ENCODE measurements around the gene MRLN.
A peak's percentile ranks its signal among the peaks of the same experiment; 100 is the strongest.
"Not testable (repeated sequence)": the region's sequence is repeated elsewhere in the genome, so short reads cannot be mapped to it uniquely, and the experiment has no call there.

Gene MRLN

DNA sequence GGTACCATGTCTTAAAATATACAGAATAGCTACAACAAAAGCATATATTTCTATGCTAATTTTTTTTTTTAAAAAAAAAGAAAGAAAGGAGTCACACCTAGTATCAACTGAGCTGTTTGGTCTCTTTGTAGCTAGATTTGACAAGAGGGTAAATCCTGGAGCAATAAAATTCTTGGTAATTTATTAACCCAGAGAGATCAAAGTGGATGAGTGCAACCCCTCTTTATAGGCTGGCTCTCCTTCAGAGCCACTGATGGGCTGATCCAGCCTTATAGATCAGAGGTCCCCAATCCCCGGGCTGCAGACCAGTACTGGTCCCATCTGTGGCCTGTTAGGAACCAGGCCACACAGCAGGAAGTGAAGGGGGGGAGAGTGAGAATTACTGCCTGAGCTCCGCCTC lies 19.8 kb upstream of the MRLN start:
- Mint-ChIP-seq H3K9me3 (no peaks in the 10 kb centered on the region), H3K4me3 (no peak overlapping the region), H3K27me3 (peaks cover 19% of the 10 kb centered on the region), H3K36me3 (ENCODE audit: insufficient read depth) (no peaks in the 10 kb centered on the region), H3K27ac (ENCODE audit: low read depth) (no peak overlapping the region), H3K4me1 (no peaks in the 10 kb centered on the region)
- no peak for DNase-seq (ENCODE audit: low spot score in 2 of 2)
- no peak for ATAC-seq (replicated peaks; ENCODE audit: extremely low read depth, poor library complexity, severe bottlenecking)

DNA sequence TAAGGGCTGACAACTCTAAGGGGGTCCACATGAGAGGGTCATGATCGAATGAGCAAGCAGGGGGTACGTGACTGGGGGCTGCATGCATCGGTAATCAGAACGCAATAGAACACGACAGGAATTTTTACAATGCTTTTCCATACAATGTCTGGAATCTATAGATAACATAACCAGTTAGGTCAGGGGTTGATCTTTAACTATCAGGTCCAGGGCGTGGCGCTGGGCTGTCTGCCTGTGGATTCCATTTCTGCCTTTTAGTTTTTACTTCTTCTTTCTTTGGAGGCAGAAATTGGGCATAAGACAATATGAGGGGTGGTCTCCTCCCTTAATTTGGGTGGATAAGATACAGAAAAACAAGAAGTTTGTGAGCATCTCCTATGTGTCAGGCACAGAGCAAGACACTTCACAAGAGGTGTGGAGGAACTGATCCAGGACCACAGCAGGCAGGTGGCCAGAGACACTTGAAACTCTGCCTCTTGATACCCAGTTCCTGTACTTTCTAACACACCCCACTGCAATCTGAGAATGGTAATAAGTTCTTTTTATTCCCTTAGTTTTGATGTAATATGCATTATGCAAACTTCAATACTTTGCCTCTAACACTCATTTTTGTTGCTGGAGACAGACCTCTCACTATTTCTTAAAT lies 18.0 kb upstream of the MRLN start:
- H3K4me1 Mint-ChIP-seq, result no peaks in the 10 kb centered on the region

DNA sequence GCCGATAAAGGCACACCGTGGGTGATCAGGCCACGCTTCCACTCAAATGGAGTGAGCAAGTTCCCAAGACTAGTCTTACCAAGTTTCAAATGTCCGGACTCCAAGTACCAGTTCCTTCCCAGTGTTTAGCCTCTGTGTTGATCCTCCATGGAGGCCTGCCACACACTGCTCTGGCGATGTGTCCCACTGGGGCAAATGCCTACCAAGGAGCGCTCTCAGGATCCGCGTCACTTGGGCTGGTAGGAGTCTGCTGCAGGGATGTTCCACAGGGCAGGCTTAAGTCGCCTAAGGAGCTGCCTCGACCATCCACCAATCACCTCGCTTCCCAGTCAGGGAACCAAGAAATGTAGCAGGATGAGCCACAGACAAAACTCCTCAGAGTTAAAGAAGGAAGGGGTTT lies 17.4 kb upstream of the MRLN start:
- Mint-ChIP-seq H3K36me3 (ENCODE audit: insufficient read depth) (no peaks in the 10 kb centered on the region), H3K4me3 (no peak overlapping the region), H3K27me3 (peaks cover 19% of the 10 kb centered on the region), H3K9me3 (no peaks in the 10 kb centered on the region), H3K27ac (ENCODE audit: low read depth) (peak overlapping the region; percentile 36), H3K4me1 (no peaks in the 10 kb centered on the region)
- ATAC-seq (replicated peaks; ENCODE audit: extremely low read depth, poor library complexity, severe bottlenecking) (no peak), DNase-seq (ENCODE audit: low spot score in 2 of 2) (no peak)

More for the DNA sequence above, 18.0 kb upstream of the MRLN start:
- no peak overlapping the region for H3K4me3 Mint-ChIP-seq
- no peak for DNase-seq (ENCODE audit: low spot score in 2 of 2)
- ATAC-seq (replicated peaks; ENCODE audit: extremely low read depth, poor library complexity, severe bottlenecking), result no peak
- no peaks in the 10 kb centered on the region for H3K36me3 Mint-ChIP-seq (ENCODE audit: insufficient read depth)
- H3K27ac Mint-ChIP-seq (ENCODE audit: low read depth), result peak overlapping the region; percentile 36
- H3K9me3 Mint-ChIP-seq, result no peaks in the 10 kb centered on the region
- H3K27me3 Mint-ChIP-seq, result peaks cover 19% of the 10 kb centered on the region

DNA sequence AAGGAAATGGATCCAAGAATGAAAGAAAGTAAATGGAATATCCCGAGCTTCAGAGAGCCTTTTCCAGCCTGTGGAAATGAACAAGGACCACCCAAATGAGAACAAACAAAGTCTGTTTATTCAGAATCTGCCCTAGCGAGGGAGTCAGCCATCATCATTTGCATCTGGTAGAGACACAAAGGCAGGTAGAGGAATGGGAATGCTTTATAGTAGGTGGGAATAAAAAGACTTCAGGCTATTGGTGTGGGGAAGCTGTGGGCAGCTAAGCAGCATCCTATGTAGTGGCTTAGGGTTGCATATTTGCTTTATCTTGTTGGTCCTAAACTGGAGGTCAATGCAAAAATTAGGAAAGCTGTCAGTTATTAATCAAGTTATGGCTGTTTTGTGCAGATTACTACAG lies 9.2 kb upstream of the MRLN start:
- Mint-ChIP-seq H3K4me1 (no peaks in the 10 kb centered on the region), H3K4me3 (no peak overlapping the region), H3K36me3 (ENCODE audit: insufficient read depth) (no peaks in the 10 kb centered on the region), H3K9me3 (no peaks in the 10 kb centered on the region), H3K27ac (ENCODE audit: low read depth) (no peak overlapping the region), H3K27me3 (peaks cover 43% of the 10 kb centered on the region)
- DNase-seq (ENCODE audit: low spot score in 2 of 2) (no peak), ATAC-seq (replicated peaks; ENCODE audit: extremely low read depth, poor library complexity, severe bottlenecking) (no peak)

DNA sequence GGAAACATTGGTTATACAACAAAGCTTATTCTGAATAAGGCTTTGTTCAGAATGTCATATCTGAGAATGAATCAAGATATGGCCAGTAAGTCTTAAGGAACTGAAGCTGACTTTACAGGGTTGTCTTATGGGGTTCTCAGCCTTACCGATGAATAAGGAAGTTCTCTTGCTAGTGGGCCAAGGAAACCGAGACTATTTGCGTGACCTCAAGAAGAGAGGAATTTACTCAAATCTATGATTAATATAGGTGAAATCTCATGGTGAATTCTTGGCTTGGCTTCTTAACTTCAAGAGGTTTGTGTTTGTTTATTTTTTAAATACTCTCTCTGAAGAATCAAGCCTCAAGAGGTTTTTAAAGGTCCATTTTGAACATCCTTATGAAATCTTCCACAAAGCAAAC lies 4.7 kb upstream of the MRLN start:
- DNase-seq (ENCODE audit: low spot score in 2 of 2) (no peak), ATAC-seq (replicated peaks; ENCODE audit: extremely low read depth, poor library complexity, severe bottlenecking) (no peak)
- Mint-ChIP-seq H3K9me3 (no peaks in the 10 kb centered on the region), H3K4me3 (no peak overlapping the region), H3K36me3 (ENCODE audit: insufficient read depth) (no peaks in the 10 kb centered on the region), H3K4me1 (no peaks in the 10 kb centered on the region), H3K27me3 (peaks cover 26% of the 10 kb centered on the region), H3K27ac (ENCODE audit: low read depth) (no peak overlapping the region)

DNA sequence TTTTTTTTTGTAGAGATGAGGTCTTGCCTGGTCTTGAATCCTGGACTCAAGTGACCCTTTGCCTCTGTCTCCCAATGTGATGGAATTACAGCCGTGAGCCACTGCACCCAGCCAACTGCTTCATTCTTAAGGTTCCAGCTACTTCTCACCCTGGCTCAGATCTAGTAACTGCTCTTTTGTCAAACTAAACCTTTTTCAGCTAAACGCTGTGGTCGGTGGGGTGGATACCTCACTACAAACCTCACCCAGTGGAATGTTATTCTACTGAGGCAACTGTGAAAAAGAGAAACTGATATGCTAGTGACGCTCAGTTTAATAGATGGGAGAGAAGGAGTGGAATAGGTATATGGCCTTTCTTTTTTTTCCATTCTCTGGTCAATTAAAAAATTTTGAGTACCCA lies 1.7 kb upstream of the MRLN start:
- DNase-seq (ENCODE audit: low spot score in 2 of 2) (no peak), ATAC-seq (replicated peaks; ENCODE audit: extremely low read depth, poor library complexity, severe bottlenecking) (no peak)
- H3K36me3 Mint-ChIP-seq (ENCODE audit: insufficient read depth), result no peaks in the 10 kb centered on the region
- no peaks in the 10 kb centered on the region for H3K9me3 Mint-ChIP-seq
- no peak overlapping the region for H3K4me3 Mint-ChIP-seq
- no peak overlapping the region for H3K27ac Mint-ChIP-seq (ENCODE audit: low read depth)
- H3K27me3 Mint-ChIP-seq, result peaks cover 34% of the 10 kb centered on the region
- H3K4me1 Mint-ChIP-seq, result no peaks in the 10 kb centered on the region

DNA sequence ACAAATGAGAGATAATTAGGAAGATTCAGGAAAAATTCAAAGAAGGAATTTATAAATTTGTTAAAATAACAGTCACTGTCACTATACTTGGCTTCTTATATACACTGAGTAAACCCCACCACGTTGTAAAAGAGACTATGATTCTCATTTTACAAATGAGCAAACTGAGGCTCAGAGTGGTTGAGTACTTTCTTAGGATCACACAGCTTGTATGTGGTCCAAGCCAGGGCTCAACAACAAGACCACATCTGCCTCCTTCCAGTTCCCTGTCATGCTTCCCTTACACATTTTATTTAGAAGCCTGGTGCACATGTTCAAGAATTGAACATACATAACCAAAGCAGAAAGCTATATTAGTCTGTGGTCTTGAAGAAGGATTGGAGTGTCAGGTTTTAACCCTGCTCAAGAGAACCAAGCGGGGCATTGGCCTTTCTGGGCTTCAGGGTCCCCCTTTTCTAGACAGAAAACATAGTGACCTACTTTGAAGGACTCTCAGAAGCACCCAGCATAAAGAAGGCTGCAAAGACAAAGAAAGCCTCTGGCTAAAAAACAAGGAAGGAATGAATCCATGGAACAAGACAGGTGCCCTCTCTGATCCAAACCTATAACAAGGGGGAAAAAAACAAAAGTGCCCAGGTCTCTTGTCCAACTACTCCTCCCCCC lies 846 bp downstream of the MRLN start:
- H3K4me3 Mint-ChIP-seq, result no peak overlapping the region
- H3K4me1 Mint-ChIP-seq, result no peaks in the 10 kb centered on the region
- no peak for ATAC-seq (replicated peaks; ENCODE audit: extremely low read depth, poor library complexity, severe bottlenecking)

DNA sequence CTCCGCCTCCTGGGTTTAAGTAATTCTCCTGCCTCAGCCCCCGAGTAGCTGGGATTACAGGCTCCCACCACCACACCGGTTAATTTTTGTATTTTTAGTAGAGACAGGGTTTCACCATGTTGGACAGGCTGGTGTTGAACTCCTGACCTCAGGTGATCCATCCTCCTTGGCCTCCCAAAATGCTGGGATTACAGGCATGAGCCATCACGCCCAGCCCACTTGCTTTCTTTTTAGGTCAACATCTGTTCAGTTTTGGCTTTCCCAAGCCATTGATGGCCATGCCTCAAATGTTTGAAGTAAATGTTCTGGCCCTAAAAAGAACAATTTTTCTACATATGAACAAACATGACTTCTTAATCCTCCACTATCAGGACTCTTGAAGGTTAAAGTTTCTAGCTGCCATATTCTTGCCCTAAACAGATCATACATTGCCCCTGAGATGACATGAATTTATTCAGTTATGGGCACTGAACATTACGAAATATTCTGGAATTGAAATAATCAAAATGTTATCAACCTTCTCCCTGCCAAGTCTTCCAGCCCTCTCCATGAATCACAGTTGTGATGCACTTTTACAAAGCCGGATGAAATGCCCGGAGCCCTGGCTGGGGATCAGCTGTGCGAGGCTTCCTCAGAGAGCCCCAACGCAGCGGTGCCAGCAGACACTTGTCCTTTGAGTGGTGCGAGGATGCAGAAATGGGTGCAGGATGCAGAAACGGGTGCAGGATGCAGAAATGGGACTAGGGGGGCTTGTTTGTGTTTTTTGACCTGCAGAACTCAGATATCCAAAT lies 2.9 kb downstream of the MRLN start:
- no peak overlapping the region for H3K27ac Mint-ChIP-seq (ENCODE audit: low read depth)
- H3K27me3 Mint-ChIP-seq, result peaks cover 62% of the 10 kb centered on the region
- no peaks in the 10 kb centered on the region for H3K9me3 Mint-ChIP-seq
- ATAC-seq (replicated peaks; ENCODE audit: extremely low read depth, poor library complexity, severe bottlenecking) (no peak), DNase-seq (ENCODE audit: low spot score in 2 of 2) (no peak)
- no peaks in the 10 kb centered on the region for H3K4me1 Mint-ChIP-seq
- no peak overlapping the region for H3K4me3 Mint-ChIP-seq
- H3K36me3 Mint-ChIP-seq (ENCODE audit: insufficient read depth), result no peaks in the 10 kb centered on the region

More for the DNA sequence above, 846 bp downstream of the MRLN start:
- DNase-seq (ENCODE audit: low spot score in 2 of 2), result no peak
- Mint-ChIP-seq H3K36me3 (ENCODE audit: insufficient read depth) (no peaks in the 10 kb centered on the region), H3K27me3 (peaks cover 56% of the 10 kb centered on the region), H3K9me3 (no peaks in the 10 kb centered on the region), H3K27ac (ENCODE audit: low read depth) (no peak overlapping the region)

DNA sequence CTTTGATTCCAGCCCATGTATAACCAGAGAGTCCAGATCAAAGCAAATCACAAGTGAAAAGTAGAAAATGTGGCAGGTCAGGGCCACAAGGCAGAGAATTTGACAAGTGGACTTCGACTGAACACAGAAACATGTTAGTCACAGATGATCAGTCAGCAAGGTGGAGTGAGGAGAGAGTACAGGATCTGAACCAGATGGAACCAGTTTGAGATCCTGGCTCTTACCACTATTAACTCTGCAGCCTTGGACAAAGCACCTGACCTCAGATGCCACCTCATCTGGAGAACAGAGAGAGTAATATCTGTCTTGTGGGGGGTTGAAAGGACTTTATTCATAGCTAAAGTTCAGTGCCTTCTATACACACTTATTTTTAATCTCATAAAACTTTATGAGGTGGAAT lies 4.4 kb downstream of the MRLN start:
- Mint-ChIP-seq H3K27me3 (peaks cover 62% of the 10 kb centered on the region), H3K9me3 (no peaks in the 10 kb centered on the region), H3K27ac (ENCODE audit: low read depth) (no peak overlapping the region), H3K4me3 (no peak overlapping the region), H3K36me3 (ENCODE audit: insufficient read depth) (no peaks in the 10 kb centered on the region), H3K4me1 (no peaks in the 10 kb centered on the region)
- DNase-seq (ENCODE audit: low spot score in 2 of 2) (no peak), ATAC-seq (replicated peaks; ENCODE audit: extremely low read depth, poor library complexity, severe bottlenecking) (no peak)

DNA sequence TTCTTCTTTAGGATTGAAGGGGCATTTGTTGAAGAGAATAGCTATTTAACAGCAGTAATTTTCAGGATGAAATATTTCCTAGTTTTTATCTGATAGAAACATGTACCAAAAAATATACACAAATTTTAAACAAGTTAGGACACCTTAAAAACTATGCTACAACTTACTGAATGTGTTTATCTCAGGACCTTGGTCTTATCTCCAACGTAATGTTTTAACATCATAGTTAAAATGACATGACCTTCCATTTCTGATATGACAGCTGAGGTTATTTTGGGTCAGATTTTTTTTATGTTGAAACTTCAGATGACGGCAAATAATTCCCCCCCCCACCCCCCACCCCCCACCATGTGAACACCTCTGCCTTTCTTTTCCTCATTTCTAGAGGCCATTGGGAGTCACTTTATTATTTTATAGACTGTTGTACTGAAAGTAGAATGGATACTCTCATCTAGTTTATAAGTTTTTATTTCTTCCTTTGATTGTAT lies 8.0 kb downstream of the MRLN start:
- Mint-ChIP-seq H3K27ac (ENCODE audit: low read depth) (no peak overlapping the region), H3K27me3 (peaks cover 48% of the 10 kb centered on the region), H3K36me3 (ENCODE audit: insufficient read depth) (peaks cover 1% of the 10 kb centered on the region), H3K4me1 (no peaks in the 10 kb centered on the region), H3K4me3 (no peak overlapping the region), H3K9me3 (no peaks in the 10 kb centered on the region)
- no peak for DNase-seq (ENCODE audit: low spot score in 2 of 2)
- no peak for ATAC-seq (replicated peaks; ENCODE audit: extremely low read depth, poor library complexity, severe bottlenecking)

DNA sequence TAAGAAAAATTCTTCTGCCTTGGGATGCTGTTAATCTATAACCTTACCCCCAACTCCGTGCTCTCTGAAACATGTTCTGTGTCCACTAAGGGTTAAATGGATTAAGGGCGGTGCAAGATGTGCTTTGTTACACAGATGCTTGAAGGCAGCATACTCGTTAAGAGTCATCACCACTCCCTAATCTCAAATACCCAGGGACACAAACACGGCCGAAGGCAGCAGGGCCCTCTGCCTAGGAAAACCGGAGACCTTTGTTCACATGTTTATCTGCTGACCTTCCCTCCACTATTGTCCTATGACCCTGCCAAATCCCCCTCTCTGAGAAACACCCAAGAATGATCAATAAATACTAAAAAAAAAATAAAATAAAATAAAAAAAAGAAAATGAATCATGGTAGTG lies 8.5 kb downstream of the MRLN start:
- not testable (repeated sequence) for H3K4me1 Mint-ChIP-seq; H3K27ac Mint-ChIP-seq (ENCODE audit: low read depth); ATAC-seq (replicated peaks; ENCODE audit: extremely low read depth, poor library complexity, severe bottlenecking); H3K9me3 Mint-ChIP-seq; DNase-seq (ENCODE audit: low spot score in 2 of 2); H3K36me3 Mint-ChIP-seq (ENCODE audit: insufficient read depth); H3K4me3 Mint-ChIP-seq
- H3K27me3 Mint-ChIP-seq, result peaks cover 43% of the 10 kb centered on the region

DNA sequence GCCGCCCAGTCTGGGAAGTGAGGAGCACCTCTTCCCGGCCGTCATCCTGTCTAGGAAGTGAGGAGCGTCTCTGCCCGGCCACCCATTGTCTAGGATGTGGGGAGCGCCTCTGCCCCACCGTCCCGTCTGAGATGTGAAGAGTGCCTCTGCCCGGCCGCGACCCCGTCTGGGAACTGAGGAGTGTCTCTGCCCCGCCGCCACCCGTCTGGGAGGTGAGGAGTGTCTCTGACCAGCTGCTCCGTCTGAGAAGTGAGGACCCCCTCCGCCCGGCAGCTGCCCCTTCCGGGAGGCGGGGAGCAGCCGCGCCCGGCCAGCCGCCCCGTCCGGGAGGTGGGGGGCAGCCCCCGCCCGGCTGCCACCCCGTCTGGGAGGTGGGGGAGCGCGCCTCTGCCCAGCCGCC lies 9.1 kb downstream of the MRLN start:
- peaks cover 37% of the 10 kb centered on the region for H3K27me3 Mint-ChIP-seq
- H3K36me3 Mint-ChIP-seq (ENCODE audit: insufficient read depth); H3K4me3 Mint-ChIP-seq; H3K27ac Mint-ChIP-seq (ENCODE audit: low read depth); H3K9me3 Mint-ChIP-seq; DNase-seq (ENCODE audit: low spot score in 2 of 2); H3K4me1 Mint-ChIP-seq; ATAC-seq (replicated peaks; ENCODE audit: extremely low read depth, poor library complexity, severe bottlenecking): not testable (repeated sequence)

DNA sequence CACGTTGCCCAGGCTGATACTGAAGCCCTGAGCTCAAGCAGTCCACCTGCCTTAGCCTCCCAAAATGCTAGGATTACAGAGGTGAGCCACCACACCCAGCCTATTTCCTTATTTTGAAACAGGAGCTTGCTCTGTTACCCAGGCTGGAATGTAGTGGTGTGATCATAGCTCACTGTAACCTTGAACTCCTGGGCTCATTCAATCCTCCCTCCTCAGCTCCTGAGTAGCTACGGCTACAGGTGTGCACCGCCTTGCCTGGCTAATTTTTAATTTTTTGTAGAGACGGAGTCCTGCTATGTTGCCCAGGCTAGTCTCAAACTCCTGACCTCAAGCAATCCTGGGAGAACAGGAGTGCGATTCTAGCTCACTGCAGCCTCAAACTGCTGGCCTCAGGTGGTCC lies 11.7 kb downstream of the MRLN start:
- Mint-ChIP-seq H3K9me3 (no peaks in the 10 kb centered on the region), H3K27ac (ENCODE audit: low read depth) (no peak overlapping the region), H3K36me3 (ENCODE audit: insufficient read depth) (peaks cover 4% of the 10 kb centered on the region), H3K4me3 (no peak overlapping the region), H3K4me1 (no peaks in the 10 kb centered on the region), H3K27me3 (peaks cover 35% of the 10 kb centered on the region)
- no peak for DNase-seq (ENCODE audit: low spot score in 2 of 2)
- ATAC-seq (replicated peaks; ENCODE audit: extremely low read depth, poor library complexity, severe bottlenecking), result no peak
